SJSA1 (cell line): ENCODE data around the gene RAB11A. TPM values are rescaled to one million over a fixed set of nuclear protein-coding genes. Genes with fewer than 3 reads are reported as not detected.
"Not testable (repeated sequence)": the region's sequence is repeated elsewhere in the genome, so short reads cannot be mapped to it uniquely, and the experiment has no call there.

Source experiments
- DNase-seq, 2 experiments: peaks; one replicate each; pipeline ENCODE4 v3.0.0-alpha.2; 2015 to 2020; ENCODE audit warnings: low spot score in 2 of 2, low read depth in 1 of 2
- H3K27ac ChIP-seq: fragments of 250-450 bp; sonication (Bioruptor Pico); 2 replicates; pipeline ENCODE4 v1.5.1; 2020; ENCODE audit warnings: mild to moderate bottlenecking, moderate library complexity
- H3K27me3 ChIP-seq: fragments of 250-450 bp; sonication (Bioruptor Pico); replicated peaks from 2 replicates; pipeline ENCODE4 v1.5.1; 2020; ENCODE audit warnings: mild to moderate bottlenecking, moderate library complexity
- H3K36me3 ChIP-seq: fragments of 250-450 bp; sonication (Bioruptor Pico); 2 replicates; pipeline ENCODE4 v1.5.1; 2020; ENCODE audit warnings: mild to moderate bottlenecking
- H3K4me1 ChIP-seq: fragments of 250-450 bp; sonication (Bioruptor Pico); replicated peaks from 2 replicates; pipeline ENCODE4 v1.6.1; 2021; ENCODE audit warnings: mild to moderate bottlenecking
- H3K4me3 ChIP-seq: fragments of 250-450 bp; sonication (Bioruptor Pico); 2 replicates; pipeline ENCODE4 v1.5.1; 2020; ENCODE audit warnings: mild to moderate bottlenecking
- H3K9me3 ChIP-seq: fragments of 250-450 bp; sonication (Bioruptor Pico); replicated peaks from 2 replicates; pipeline ENCODE4 v1.5.1; 2020; ENCODE audit warnings: mild to moderate bottlenecking
- total RNA-seq: library from RNA; depleted of rRNA; stranded (reverse); fragments of >200 nt; shearing (Covaris generic); gene quantifications from 2 replicates; pipeline ENCODE4 v1.2.3, GENCODE V29; 2014

RAB11A gene
- total RNA-seq, 1 experiment from 2014 or later: 205 TPM

DNA sequence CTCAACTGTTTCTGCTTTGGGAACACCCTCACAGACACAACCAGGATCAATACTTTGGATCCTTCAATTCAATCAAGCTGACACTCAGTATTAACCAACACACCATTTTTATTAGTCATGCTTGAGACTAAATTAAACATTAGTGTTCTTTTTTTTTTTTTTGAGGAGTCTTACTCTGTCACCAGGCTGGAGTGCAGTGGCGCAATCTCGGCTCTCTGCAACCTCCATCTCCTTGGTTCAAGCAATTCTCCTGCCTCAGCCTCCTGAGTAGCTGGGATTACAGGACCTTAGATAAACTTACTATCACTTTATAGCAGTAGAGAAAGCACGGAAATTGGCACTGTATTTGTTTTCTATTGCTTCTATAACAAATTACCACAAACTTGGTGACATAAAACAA is 2.0 kb upstream of the RAB11A start:
- Histone ChIP-seq H3K4me3 (no peak overlapping the region), H3K36me3 (peaks cover 10% of the 10 kb centered on the region; the same call in 1 of the 2 replicates), H3K27ac (no peak overlapping the region), H3K9me3 (no peaks in the 10 kb centered on the region), H3K27me3 (no peaks in the 10 kb centered on the region), H3K4me1 (peaks cover 8% of the 10 kb centered on the region)
- DNase-seq: no peak

DNA sequence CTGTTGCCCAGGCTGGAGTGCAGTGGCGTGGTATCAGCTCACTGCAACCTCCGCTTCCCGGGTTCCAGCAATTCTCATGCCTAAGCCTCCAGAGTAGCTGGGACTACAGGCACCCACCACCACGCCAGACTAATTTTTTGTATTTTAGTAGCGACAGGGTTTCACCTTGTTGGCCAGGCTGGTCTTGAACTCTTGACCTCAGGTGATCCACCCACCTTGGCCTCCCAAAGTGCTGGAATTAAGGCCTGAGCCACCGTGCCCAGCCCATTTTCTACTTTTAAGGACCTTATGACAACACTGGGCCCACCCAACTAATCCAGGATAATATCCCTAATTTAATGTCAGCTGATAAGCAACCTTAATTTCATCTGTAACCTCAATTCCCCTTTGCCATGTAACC is 1.4 kb upstream of the RAB11A start:
- H3K4me3 ChIP-seq, H3K27me3 ChIP-seq, H3K9me3 ChIP-seq, H3K27ac ChIP-seq, DNase-seq: not testable (repeated sequence)
- Histone ChIP-seq H3K36me3 (peaks cover 10% of the 10 kb centered on the region; the same call in 1 of the 2 replicates), H3K4me1 (peaks cover 12% of the 10 kb centered on the region)

DNA sequence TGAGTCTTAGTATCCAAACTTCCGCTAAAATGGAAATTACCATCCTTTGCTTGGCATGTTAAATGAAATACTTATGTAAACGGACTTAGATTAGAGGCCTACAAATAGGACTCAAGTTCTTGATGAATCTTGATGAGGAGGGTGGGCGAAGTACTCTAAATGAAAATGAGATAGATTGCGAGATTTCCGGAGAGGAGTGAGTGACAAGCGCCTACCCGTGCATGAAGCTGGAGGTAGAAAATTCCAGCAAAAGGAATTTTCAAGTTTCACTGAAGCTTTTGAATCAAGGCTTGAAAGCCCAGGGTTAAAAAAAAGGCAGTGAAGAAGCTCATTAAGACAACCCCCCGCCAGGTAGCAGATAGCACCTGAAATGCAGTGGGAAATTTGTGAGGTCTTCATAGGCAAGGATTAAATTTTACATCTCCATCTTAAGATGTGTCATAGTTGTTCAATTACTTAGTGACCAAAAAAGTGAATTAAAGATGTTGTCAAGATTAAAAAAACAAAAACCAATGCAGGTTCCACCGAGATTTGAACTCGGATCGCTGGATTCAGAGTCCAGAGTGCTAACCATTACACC is 655 bp upstream of the RAB11A start:
- H3K4me1 ChIP-seq: peaks cover 12% of the 10 kb centered on the region
- H3K27ac ChIP-seq: no peak overlapping the region; the same call in 1 of the 2 replicates
- no peaks in the 10 kb centered on the region for H3K9me3 ChIP-seq
- H3K36me3 ChIP-seq: peaks cover 10% of the 10 kb centered on the region; the same call in 1 of the 2 replicates
- no peaks in the 10 kb centered on the region for H3K27me3 ChIP-seq
- DNase-seq: no peak
- H3K4me3 ChIP-seq: peak overlapping the region; percentile 71

DNA sequence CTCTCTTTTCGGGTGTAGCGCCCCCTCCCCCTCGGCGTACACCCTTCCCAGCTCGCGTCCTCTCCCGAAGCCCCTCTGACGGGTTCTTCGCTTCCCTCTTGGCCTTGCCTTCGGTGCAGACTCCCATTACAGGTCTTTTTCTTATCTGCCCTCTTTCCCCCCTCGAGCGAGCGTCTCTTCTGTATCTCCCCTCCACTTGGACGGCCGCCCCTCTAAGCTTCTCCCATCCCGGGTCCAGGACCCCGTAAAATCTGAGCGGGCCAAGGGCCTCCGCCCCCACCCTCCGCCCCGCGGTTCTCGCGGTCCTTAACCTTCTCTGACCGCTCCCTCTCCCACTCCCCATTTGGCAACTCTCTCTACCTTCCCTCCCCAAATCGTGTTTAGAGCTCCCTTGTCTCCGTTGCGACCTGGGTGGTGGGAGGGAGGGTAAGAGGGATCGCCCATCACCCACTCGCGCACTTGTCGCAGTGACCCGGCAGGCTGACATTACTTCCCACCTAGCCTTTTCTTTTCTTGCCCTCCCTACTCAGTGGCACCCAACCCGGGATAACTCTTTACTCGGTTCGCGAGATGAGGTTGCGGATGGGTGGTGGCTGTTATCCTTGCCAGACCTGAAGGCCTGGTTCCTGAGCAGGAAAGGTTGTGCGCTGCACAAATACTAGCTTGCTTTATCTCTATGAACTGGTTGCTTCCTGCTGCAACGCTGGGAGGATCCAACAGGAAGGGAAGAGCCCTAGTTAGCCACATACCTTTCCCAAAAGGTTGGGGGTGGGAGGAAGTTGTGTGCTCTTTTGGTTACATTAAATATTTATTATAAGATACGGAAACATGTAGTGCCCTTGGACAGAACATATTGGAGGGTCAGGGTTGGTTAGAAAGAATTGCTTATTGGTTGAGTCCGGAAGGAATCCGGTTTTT is 922 bp downstream of the RAB11A start:
- DNase-seq: peak in 1 of 2 experiments; percentile 25
- peaks cover 12% of the 10 kb centered on the region for H3K4me1 ChIP-seq
- H3K4me3 ChIP-seq: peak overlapping the region; percentile 71
- H3K27me3 ChIP-seq: no peaks in the 10 kb centered on the region
- peak overlapping the region; percentile 62 for H3K27ac ChIP-seq
- H3K36me3 ChIP-seq: peaks cover 16% of the 10 kb centered on the region; the same call in 1 of the 2 replicates
- H3K9me3 ChIP-seq: no peaks in the 10 kb centered on the region

DNA sequence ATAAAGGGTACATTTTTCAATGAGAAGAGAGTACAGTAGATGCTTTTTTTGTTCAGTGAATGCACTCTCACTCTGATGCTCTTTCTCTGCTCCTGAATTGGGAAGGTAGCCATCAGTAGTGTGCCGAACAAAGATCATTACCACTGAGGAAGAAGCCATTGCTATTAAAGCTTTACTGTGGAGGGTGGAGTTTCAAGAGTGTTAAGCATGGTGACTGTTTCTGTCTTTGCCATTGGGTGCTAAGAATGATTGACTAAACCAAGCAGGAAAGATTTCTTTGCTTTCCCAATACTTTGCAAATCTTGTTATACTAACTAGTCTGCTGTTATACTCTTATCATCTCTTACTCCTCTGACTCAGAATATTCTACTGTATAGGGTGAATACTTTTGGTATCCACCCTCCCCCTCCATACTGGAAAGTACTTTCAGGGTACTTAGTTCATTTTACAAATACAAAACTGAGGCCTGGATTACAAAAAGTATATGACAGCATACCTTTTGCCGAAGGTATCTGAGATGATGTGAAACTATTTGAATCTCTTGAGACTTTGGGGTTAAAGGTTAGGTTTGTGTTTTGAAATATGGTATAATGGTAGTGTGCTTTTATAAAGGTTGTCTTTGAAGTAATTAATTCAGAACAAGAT is 1.7 kb downstream of the RAB11A start:
- Histone ChIP-seq H3K4me3 (peak overlapping the region; percentile 71), H3K27ac (no peak overlapping the region), H3K36me3 (peaks cover 22% of the 10 kb centered on the region; the same call in 1 of the 2 replicates), H3K4me1 (peaks cover 12% of the 10 kb centered on the region), H3K27me3 (no peaks in the 10 kb centered on the region), H3K9me3 (no peaks in the 10 kb centered on the region)
- DNase-seq: peak in 1 of 2 experiments; percentile 6

DNA sequence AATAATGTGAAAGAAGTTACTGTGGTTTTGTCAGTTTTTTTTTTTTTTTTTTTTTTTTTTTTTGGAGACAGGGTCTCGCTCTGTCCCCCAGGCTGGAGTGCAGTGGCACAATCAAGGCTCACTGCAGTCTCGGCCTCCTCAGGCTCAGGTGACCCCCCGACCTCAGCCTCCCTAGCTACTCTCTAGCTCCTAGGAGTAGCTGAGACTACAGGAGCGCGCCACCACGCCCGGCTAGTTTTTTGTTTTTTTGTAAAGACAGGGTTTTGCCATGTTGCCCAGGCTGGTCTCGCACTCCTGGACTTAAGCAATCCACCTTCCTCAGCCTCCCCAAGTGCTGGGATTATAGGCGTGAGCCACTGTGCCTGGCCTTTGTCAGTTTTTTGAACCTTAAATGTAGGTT is 2.6 kb downstream of the RAB11A start:
- H3K9me3 ChIP-seq, H3K27me3 ChIP-seq, DNase-seq, H3K4me3 ChIP-seq, H3K27ac ChIP-seq: not testable (repeated sequence)
- Histone ChIP-seq H3K36me3 (peaks cover 29% of the 10 kb centered on the region), H3K4me1 (peaks cover 12% of the 10 kb centered on the region)

DNA sequence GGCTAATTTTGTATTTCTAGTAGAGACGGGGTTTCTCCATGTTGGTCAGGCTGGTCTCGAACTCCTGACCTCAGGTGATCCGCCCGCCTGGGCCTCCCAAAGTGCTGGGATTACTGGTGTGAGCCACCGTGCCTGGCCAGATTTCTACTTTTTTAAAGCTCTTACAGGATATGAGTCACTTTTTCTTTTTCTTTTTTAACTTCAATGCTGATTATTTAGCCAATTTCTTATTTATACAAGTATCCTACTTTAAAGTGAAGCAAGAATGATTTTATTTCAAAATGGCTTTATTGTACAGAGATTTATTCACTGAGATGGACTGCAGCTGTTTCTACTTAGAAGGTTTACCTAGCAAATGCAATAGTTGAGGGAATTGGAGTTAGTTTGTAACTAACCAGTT is 3.3 kb downstream of the RAB11A start:
- Histone ChIP-seq H3K36me3 (peaks cover 36% of the 10 kb centered on the region), H3K4me1 (peaks cover 12% of the 10 kb centered on the region)
- not testable (repeated sequence) for H3K4me3 ChIP-seq, H3K27ac ChIP-seq, H3K9me3 ChIP-seq, H3K27me3 ChIP-seq
- DNase-seq: peak in 1 of 2 experiments; percentile 4

DNA sequence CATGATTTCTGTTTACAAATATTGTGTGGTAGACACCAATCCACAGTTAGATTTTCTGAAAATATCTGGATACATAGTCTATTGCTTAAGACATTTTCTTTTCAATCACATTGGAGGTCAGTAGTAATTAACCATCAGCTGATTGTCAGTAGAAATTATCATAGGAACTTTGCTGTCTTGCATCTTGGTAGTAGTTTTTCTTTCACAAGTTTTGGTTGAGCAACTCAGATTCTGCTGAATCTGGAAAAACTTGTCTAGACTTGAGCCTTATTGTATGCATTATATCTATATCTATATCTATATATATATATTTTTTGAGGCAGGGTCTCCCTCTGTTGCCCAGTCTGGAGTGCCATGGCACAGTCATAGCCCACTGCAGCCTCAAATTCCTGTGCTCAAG is 4.0 kb downstream of the RAB11A start:
- peaks cover 12% of the 10 kb centered on the region for H3K4me1 ChIP-seq
- no peak overlapping the region for H3K4me3 ChIP-seq
- no peak overlapping the region for H3K27ac ChIP-seq
- DNase-seq: no peak
- no peaks in the 10 kb centered on the region for H3K27me3 ChIP-seq
- H3K36me3 ChIP-seq: peaks cover 42% of the 10 kb centered on the region
- H3K9me3 ChIP-seq: no peaks in the 10 kb centered on the region

DNA sequence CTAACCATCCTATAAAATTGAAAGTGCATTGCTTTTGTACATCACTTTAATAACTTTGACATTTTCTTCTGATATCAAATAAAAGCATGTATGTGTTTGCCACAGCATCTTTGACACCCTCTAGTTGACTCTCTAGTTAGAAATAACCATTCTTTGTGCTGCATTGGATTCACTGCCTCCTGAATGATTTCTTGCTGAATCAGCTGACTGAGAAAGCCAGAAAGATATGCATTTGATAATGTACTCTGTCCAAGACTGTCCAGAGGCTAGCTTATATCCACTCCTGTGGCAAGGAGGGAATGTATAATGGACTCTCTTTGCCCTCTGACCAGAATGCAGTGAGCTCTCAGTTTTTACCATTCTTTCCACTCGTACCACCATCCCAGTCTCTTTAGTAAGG is 6.2 kb downstream of the RAB11A start:
- DNase-seq: no peak
- no peak overlapping the region for H3K4me3 ChIP-seq
- no peak overlapping the region for H3K27ac ChIP-seq
- no peaks in the 10 kb centered on the region for H3K9me3 ChIP-seq
- no peaks in the 10 kb centered on the region for H3K27me3 ChIP-seq
- peaks cover 12% of the 10 kb centered on the region for H3K4me1 ChIP-seq
- H3K36me3 ChIP-seq: peaks cover 62% of the 10 kb centered on the region

DNA sequence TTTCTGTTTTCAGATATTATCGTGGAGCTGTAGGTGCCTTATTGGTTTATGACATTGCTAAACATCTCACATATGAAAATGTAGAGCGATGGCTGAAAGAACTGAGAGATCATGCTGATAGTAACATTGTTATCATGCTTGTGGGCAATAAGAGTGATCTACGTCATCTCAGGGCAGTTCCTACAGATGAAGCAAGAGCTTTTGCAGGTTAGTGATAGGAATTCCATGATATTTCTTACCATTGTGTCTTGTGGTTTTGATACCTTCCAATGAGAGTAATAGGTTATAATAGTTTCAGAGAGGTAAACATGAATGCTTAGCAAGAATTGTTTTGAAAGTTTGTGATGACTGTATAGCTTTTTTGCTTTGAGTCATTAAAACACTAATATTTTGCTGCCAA is 8.5 kb downstream of the RAB11A start:
- no peaks in the 10 kb centered on the region for H3K9me3 ChIP-seq
- no peaks in the 10 kb centered on the region for H3K27me3 ChIP-seq
- no peak for DNase-seq
- no peak overlapping the region for H3K4me3 ChIP-seq
- peaks cover 70% of the 10 kb centered on the region for H3K36me3 ChIP-seq
- H3K27ac ChIP-seq: no peak overlapping the region
- H3K4me1 ChIP-seq: peaks cover 2% of the 10 kb centered on the region

DNA sequence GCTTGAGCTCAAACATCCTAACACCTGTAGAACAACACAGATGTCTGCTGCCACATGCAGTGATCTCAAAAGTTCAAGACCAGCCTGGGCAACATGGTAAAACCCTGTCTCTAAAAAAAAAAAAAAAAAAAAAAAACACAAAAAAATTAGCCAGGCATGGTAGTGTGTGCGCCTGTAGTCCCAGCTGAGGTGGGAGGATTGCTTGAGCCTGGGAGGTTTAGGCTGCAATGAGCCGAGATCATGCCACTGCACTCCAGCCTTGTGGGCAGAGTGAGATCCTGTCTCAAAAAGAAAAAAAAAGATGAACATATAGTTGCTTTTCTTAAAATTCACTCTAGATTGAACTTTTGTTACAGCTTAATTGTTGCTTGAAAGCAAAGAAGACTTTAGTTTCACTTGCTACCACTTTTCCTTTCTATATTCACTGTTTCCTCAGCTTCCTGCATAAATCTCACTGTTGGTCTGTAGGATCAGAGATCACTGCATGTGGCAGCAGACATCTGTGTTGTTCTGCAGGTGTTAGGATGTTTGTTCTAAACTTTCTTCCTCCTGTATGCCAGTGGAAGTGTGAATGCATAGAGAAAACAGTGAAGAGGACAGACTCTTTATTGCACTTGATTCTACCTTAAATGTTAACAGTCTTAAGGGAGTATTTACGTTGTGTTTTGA is 12.6 kb downstream of the RAB11A start:
- no peak for DNase-seq
- Histone ChIP-seq H3K27ac (no peak overlapping the region), H3K36me3 (peaks cover 80% of the 10 kb centered on the region)

DNA sequence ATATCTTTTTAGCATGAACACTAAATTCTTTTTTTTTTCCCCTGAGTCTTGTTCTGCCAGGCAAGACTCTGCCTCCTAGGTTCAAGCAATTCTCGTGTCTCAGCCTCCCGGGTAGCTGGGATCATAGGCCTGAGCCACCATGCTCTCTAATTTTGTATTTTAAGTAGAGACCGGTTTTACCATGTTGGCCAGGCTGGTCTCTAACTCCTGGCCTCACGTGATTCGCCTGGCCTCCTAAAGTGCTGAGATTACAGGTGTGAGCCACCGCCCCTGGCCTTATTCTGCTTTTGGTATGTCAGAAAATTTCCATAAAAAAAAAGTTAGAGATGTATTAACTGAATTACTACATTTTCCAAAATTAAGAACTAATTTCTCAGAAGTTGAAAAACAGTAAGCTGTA is 14.3 kb downstream of the RAB11A start:
- DNase-seq: no peak
- H3K4me1 ChIP-seq: no peaks in the 10 kb centered on the region
- no peaks in the 10 kb centered on the region for H3K9me3 ChIP-seq
- no peak overlapping the region for H3K4me3 ChIP-seq
- peaks cover 80% of the 10 kb centered on the region for H3K36me3 ChIP-seq
- no peaks in the 10 kb centered on the region for H3K27me3 ChIP-seq
- H3K27ac ChIP-seq: no peak overlapping the region

More for the DNA sequence above, 12.6 kb downstream of the RAB11A start:
- H3K4me3 ChIP-seq: no peak overlapping the region
- H3K9me3 ChIP-seq: no peaks in the 10 kb centered on the region
- H3K27me3 ChIP-seq: no peaks in the 10 kb centered on the region
- no peaks in the 10 kb centered on the region for H3K4me1 ChIP-seq

DNA sequence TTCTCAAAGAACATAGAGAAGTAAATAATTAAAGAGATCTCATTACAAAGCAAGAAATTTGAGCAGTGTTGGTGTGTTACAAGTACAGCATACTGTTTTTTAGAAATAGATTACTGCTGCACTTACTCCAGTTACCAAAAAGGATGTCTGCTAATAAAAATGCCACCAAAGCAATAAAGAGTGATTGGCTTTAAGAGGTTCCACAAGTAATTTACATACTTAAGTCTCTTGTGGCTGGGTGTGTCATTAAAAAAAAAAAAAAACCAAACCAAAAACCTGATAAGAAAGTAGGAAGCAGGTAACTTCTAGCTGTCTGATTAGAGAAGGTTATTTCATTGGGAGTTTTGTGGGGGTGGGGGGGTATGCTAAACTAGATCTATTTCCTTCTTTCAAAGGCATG is 15.2 kb downstream of the RAB11A start:
- Histone ChIP-seq H3K9me3 (no peaks in the 10 kb centered on the region), H3K36me3 (peaks cover 80% of the 10 kb centered on the region)

More for the DNA sequence above, 15.2 kb downstream of the RAB11A start:
- Histone ChIP-seq H3K27ac (no peak overlapping the region), H3K27me3 (no peaks in the 10 kb centered on the region), H3K4me1 (no peaks in the 10 kb centered on the region), H3K4me3 (no peak overlapping the region)
- no peak for DNase-seq
